Fibroblast of villous mesenchyme (primary cell): ENCODE data around the gene KCNH1. TPM values are rescaled to one million over a fixed set of nuclear protein-coding genes. Genes with fewer than 3 reads are reported as not detected.
"Not testable (repeated sequence)": the region's sequence is repeated elsewhere in the genome, so short reads cannot be mapped to it uniquely, and the experiment has no call there.

ENCODE experiments used
- DNase-seq: peaks from one replicate; pipeline ENCODE4 v3.0.0-alpha.2; 2010; ENCODE audit warnings: low read depth
- H3K4me3 ChIP-seq: 2 replicates; pipeline ENCODE4 v1.5.1; 2011; ENCODE audit warnings: low read depth, mild to moderate bottlenecking, low read length
- CTCF ChIP-seq: IDR thresholded peaks from 2 replicates; pipeline ENCODE4 v1.5.1; 2012; ENCODE audit warnings: low read depth, mild to moderate bottlenecking, low read length; ENCODE audit not compliant: insufficient read depth
- total RNA-seq: library from RNA; depleted of rRNA; stranded (reverse); fragments of >200 nt; gene quantifications from 2 replicates; pipeline ENCODE4 v1.2.3, GENCODE V29; 2012

The KCNH1 gene
- total RNA-seq, 1 donor, result 11.2 TPM

GRCh38 chr1:210949940-210950546 is 183.9 kb downstream of the KCNH1 start:
- peak; percentile 6 for DNase-seq
- TF ChIP-seq CTCF, result peak; percentile 56
- H3K4me3 ChIP-seq, result not testable (repeated sequence)

GRCh38 chr1:210949489-210949888 is 184.5 kb downstream of the KCNH1 start:
- no peak overlapping the region for H3K4me3 ChIP-seq
- no peak for TF ChIP-seq CTCF
- DNase-seq, result no peak

GRCh38 chr1:210949039-210949438 is 184.9 kb downstream of the KCNH1 start:
- H3K4me3 ChIP-seq, result no peak overlapping the region
- no peak for TF ChIP-seq CTCF
- DNase-seq, result no peak

- TF ChIP-seq CTCF, result no peak
- no peak for DNase-seq
- H3K4me3 ChIP-seq, result no peak overlapping the region
Observed at GRCh38 chr1:210944252-210944651, 189.7 kb downstream of the KCNH1 start.

- TF ChIP-seq CTCF, result no peak
- DNase-seq, result no peak
- H3K4me3 ChIP-seq, result no peak overlapping the region
Observed at GRCh38 chr1:210942513-210942912, 191.4 kb downstream of the KCNH1 start.

GRCh38 chr1:210940081-210940617 is 193.8 kb downstream of the KCNH1 start:
- no peak for DNase-seq
- H3K4me3 ChIP-seq, result no peak overlapping the region
- no peak for TF ChIP-seq CTCF
